Hepatocyte (in vitro differentiated cells): Measurements from ENCODE around the gene SH3PXD2A.

ENCODE experiments used
- EZH2phosphoT487 ChIP-seq: fragments of 200-600 bp; sonication (generic); IDR thresholded peaks from one replicate; pipeline ENCODE4 v1.6.1; 2018; ENCODE audit warnings: antibody characterized with exemption, mild to moderate bottlenecking, low read depth, moderate library complexity; ENCODE audit not compliant: unreplicated experiment, severe bottlenecking
- TF ChIP-seq, protein P1 (sequence below): fragments of 200-600 bp; sonication (generic); IDR thresholded peaks from 2 replicates; pipeline ENCODE4 v1.5.1; 2016; ENCODE audit warnings: antibody characterized with exemption, mild to moderate bottlenecking; ENCODE audit not compliant: poor library complexity

DNA sequence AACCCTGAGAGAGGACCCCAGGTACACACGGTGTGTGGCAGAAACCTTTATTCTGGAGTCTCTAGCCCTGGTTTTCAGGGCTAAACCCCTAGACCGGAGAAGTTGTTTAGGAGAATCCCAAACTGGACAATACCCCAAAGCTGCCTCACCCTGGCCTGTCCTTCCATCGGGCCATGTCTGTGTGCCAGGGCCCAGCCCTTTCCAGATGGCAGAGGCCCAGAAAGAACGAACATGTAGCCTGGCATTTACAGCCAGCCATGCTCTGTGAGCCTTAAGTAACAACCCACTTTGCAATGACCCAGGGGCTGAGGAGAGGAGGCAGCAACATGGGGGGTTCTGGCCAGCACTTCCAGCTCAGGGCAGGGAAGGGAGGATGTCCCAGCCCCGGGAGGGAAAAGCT lies 219.8 kb downstream of the SH3PXD2A start:
- TF ChIP-seq, protein P1, sequence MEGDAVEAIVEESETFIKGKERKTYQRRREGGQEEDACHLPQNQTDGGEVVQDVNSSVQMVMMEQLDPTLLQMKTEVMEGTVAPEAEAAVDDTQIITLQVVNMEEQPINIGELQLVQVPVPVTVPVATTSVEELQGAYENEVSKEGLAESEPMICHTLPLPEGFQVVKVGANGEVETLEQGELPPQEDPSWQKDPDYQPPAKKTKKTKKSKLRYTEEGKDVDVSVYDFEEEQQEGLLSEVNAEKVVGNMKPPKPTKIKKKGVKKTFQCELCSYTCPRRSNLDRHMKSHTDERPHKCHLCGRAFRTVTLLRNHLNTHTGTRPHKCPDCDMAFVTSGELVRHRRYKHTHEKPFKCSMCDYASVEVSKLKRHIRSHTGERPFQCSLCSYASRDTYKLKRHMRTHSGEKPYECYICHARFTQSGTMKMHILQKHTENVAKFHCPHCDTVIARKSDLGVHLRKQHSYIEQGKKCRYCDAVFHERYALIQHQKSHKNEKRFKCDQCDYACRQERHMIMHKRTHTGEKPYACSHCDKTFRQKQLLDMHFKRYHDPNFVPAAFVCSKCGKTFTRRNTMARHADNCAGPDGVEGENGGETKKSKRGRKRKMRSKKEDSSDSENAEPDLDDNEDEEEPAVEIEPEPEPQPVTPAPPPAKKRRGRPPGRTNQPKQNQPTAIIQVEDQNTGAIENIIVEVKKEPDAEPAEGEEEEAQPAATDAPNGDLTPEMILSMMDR, result no peak
- no peak for TF ChIP-seq EZH2phosphoT487
